Keratinocyte (primary cell): ENCODE measurements around the gene GTF2H3. TPM values are rescaled to one million over a fixed set of nuclear protein-coding genes. Genes with fewer than 3 reads are reported as not detected.

Experiments used
- DNase-seq: peaks from one replicate; pipeline ENCODE4 v3.0.0-alpha.2; 2011; ENCODE audit warnings: low read depth, missing footprints, low spot score
- FAIRE-seq: peaks from 2 replicates; lab custom pipeline; 2011; peaks lifted over from hg19 to GRCh38; lab: Jason Lieb, UNC
- H2AFZ ChIP-seq: 2 replicates; pipeline ENCODE4 v1.6.0; 2012; ENCODE audit warnings: low read length, control low read depth, inconsistent platforms; ENCODE audit not compliant: control insufficient read depth
- H3K27ac ChIP-seq: 2 replicates; pipeline ENCODE4 v1.5.1; 2011; ENCODE audit warnings: low read length; ENCODE audit not compliant: control insufficient read depth, insufficient read depth
- H3K27me3 ChIP-seq: 3 replicates; pipeline ENCODE4 v1.6.0; 2011; ENCODE audit warnings: low read length; ENCODE audit not compliant: control insufficient read depth, insufficient read depth; ENCODE audit errors: extremely low read depth
- H3K36me3 ChIP-seq, 2 experiments: 2 replicates in 1 of 2; 3 replicates in 1 of 2; pipeline ENCODE4 v1.5.1; 2011; ENCODE audit warnings: low read length in 2 of 2, mild to moderate bottlenecking in 1 of 2; ENCODE audit not compliant: control insufficient read depth in 2 of 2, insufficient read depth in 2 of 2; ENCODE audit errors: extremely low read depth in 1 of 2
- H3K4me1 ChIP-seq: 3 replicates; pipeline ENCODE4 v1.5.1; 2011; ENCODE audit warnings: low read length; ENCODE audit not compliant: control insufficient read depth, insufficient read depth; ENCODE audit errors: extremely low read depth
- H3K4me2 ChIP-seq: 3 replicates; pipeline ENCODE4 v1.6.0; 2011; ENCODE audit warnings: low read depth, low read length; ENCODE audit not compliant: control insufficient read depth, insufficient read depth; ENCODE audit errors: extremely low read depth
- H3K4me3 ChIP-seq, 3 experiments: fragments of 200-600 bp in 1 of 3; sonication (generic) in 1 of 3; 2 replicates in 2 of 3; 3 replicates in 1 of 3; pipeline ENCODE4 v1.5.1; 2011 to 2016; ENCODE audit warnings: low read length in 3 of 3, mild to moderate bottlenecking in 3 of 3, control low read depth in 2 of 3, inconsistent platforms in 1 of 3, low read depth in 1 of 3, mixed read lengths in 1 of 3, mixed run types in 1 of 3, moderate library complexity in 1 of 3; ENCODE audit not compliant: control insufficient read depth in 2 of 3, insufficient read depth in 2 of 3; ENCODE audit errors: extremely low read depth in 1 of 3
- H3K79me2 ChIP-seq: 2 replicates; pipeline ENCODE4 v1.6.0; 2012; ENCODE audit warnings: low read length; ENCODE audit not compliant: control insufficient read depth, insufficient read depth
- H3K9ac ChIP-seq: 3 replicates; pipeline ENCODE4 v1.6.0; 2011; ENCODE audit warnings: low read length; ENCODE audit not compliant: control insufficient read depth, insufficient read depth; ENCODE audit errors: extremely low read depth
- H3K9me1 ChIP-seq: 3 replicates; pipeline ENCODE4 v1.6.0; 2011; ENCODE audit warnings: low read length; ENCODE audit not compliant: control insufficient read depth, insufficient read depth; ENCODE audit errors: extremely low read depth
- H3K9me3 ChIP-seq: 2 replicates; pipeline ENCODE4 v1.5.1; 2012; ENCODE audit warnings: low read depth, low read length; ENCODE audit not compliant: control insufficient read depth
- H4K20me1 ChIP-seq: 3 replicates; pipeline ENCODE4 v1.6.0; 2011; ENCODE audit warnings: low read length; ENCODE audit not compliant: control insufficient read depth, insufficient read depth; ENCODE audit errors: extremely low read depth
- EZH2 ChIP-seq: IDR thresholded peaks from one replicate; pipeline ENCODE4 v1.6.1; 2012; ENCODE audit warnings: inconsistent platforms, mild to moderate bottlenecking, low read length, moderate library complexity
- dilution Hi-C: fragments of 300-500 bp; cut with MboI; formaldehyde crosslinking; loops from one replicate; pipeline ENCODE4 v1.7.0; 2020; ENCODE audit warnings: low sequenced_read_pairs; ENCODE audit not compliant: extremely low pct_ligation_motif_present
- polyA plus RNA-seq, 5 experiments: library from polyadenylated mRNA; depleted of rRNA in 3 of 5; stranded (reverse) in 3 of 5; stranded (forward) in 1 of 5; unstranded in 1 of 5; fragments of >200 nt; gene quantifications; 1 replicate in 1 of 5; 2 replicates in 3 of 5; 3 replicates in 1 of 5; pipeline versions ENCODE4 v1.2.1 to v1.2.3, GENCODE V29; 2011 to 2012; ENCODE audit warnings: missing spikeins in 2 of 5, low read depth in 1 of 5, low replicate concordance in 1 of 5
- TF ChIP-seq, protein P1 (sequence below), 3 experiments: IDR thresholded peaks in 1 of 3; conservative IDR thresholded peaks in 1 of 3; optimal IDR thresholded peaks in 1 of 3; 2 replicates in 2 of 3; 3 replicates in 1 of 3; pipeline versions ENCODE3 to v1.5.1; 2011; ENCODE audit warnings: low read length in 3 of 3, mild to moderate bottlenecking in 3 of 3, moderate library complexity in 2 of 3, control low read depth in 1 of 3, inconsistent platforms in 1 of 3; ENCODE audit not compliant: insufficient read depth in 2 of 3; ENCODE audit errors: extremely low read depth in 1 of 3

GTF2H3 gene
- polyA plus RNA-seq, 1 donor (not counting 4 experiments of a cell fraction or from before 2014, with no cell fraction given) = 57.2 TPM

DNA sequence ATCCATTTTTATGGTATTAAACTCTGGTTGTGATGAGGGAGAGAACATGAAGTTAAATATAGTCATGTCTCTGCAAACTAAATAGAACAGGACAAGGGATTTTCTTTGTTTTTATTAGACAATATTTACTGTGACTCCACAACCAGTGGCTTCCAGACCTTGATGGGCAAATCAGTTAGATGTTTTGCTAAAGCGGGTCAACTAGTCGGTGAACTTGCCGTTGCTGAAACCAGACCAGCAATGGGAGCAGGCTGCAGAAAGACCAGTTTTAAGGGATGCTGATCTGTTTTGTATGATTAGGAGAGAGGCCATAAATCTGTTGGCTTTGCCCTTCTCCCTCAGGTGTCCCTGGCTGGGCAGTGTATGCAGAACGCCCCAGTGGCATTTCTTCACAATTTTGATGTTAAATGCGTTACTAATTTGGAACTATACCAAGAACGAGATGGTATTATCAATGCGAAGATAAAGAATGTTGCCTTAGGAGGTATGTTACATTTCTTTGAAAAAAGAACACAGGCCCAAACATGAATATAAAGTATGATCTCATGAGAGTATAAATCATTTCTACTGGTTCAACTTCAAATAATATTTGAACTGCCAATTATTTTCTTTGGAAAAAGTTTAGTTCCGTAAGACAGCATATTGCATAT lies 56.7 kb downstream of the GTF2H3 start:
- Histone ChIP-seq H4K20me1 (no peaks in the 10 kb centered on the region), H3K4me2 (peak overlapping the region; percentile 22), H3K79me2 (no peaks in the 10 kb centered on the region), H3K36me3 (peaks cover 0 to 3% of the 10 kb centered on the region in 2 experiments), H3K27me3 (no peaks in the 10 kb centered on the region), H3K9ac (no peak overlapping the region), H3K9me3 (no peaks in the 10 kb centered on the region), H3K9me1 (no peaks in the 10 kb centered on the region), H2AFZ (no peak overlapping the region), H3K4me1 (peaks cover 14% of the 10 kb centered on the region), H3K27ac (no peak overlapping the region), H3K4me3 (no peak overlapping the region)
- TF ChIP-seq, protein P1, sequence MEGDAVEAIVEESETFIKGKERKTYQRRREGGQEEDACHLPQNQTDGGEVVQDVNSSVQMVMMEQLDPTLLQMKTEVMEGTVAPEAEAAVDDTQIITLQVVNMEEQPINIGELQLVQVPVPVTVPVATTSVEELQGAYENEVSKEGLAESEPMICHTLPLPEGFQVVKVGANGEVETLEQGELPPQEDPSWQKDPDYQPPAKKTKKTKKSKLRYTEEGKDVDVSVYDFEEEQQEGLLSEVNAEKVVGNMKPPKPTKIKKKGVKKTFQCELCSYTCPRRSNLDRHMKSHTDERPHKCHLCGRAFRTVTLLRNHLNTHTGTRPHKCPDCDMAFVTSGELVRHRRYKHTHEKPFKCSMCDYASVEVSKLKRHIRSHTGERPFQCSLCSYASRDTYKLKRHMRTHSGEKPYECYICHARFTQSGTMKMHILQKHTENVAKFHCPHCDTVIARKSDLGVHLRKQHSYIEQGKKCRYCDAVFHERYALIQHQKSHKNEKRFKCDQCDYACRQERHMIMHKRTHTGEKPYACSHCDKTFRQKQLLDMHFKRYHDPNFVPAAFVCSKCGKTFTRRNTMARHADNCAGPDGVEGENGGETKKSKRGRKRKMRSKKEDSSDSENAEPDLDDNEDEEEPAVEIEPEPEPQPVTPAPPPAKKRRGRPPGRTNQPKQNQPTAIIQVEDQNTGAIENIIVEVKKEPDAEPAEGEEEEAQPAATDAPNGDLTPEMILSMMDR (optimal IDR thresholded peaks at IDR 0.05 in 1 of 3, IDR thresholded peaks at IDR 0.05 in 1 of 3, conservative IDR thresholded peaks at IDR 0.05 in 1 of 3; ENCODE audit: extremely low read depth in 1 of 3, insufficient read depth in 2 of 3, low read length in 3 of 3) = no peak
- TF ChIP-seq EZH2 = no peak
- FAIRE-seq (peak; percentile 53), DNase-seq (no peak)
- dilution Hi-C loops = no loop called here

DNA sequence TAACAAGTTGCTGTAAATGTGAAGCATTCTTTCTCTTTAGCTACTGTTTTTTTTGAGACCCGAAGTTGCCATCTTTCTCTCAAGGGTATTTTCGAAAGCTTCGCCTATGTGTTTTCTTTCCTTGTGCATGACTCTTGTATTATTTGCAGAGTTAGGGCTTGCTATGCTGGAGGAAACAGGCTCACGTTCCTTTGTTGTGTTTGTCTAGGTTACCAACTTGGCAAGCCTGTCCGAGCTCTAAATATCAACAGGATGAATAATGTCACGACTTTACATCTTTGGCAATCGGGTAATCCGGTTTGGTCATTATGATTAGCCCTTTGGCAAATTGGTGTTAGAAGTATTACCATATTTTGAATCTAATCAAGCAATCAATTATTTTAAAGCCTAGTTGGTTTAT lies 62.6 kb downstream of the GTF2H3 start:
- no peak for FAIRE-seq
- TF ChIP-seq EZH2 = no peak
- TF ChIP-seq, protein P1 (optimal IDR thresholded peaks at IDR 0.05 in 1 of 3, IDR thresholded peaks at IDR 0.05 in 1 of 3, conservative IDR thresholded peaks at IDR 0.05 in 1 of 3; ENCODE audit: extremely low read depth in 1 of 3, insufficient read depth in 2 of 3, low read length in 3 of 3) = no peak
- no peaks in the 10 kb centered on the region for H3K79me2 ChIP-seq
- H3K4me3 ChIP-seq = no peak overlapping the region
- peaks cover 2 to 7% of the 10 kb centered on the region in 2 experiments for H3K36me3 ChIP-seq
- peaks cover under 1% of the 10 kb centered on the region for H3K4me1 ChIP-seq
- no peak overlapping the region for H3K9ac ChIP-seq
- no peak overlapping the region for H2AFZ ChIP-seq
- H3K27ac ChIP-seq = no peak overlapping the region
- dilution Hi-C loops = no loop called here
- no peaks in the 10 kb centered on the region for H4K20me1 ChIP-seq
- H3K9me3 ChIP-seq = no peaks in the 10 kb centered on the region
- no peaks in the 10 kb centered on the region for H3K9me1 ChIP-seq
- no peak overlapping the region for H3K4me2 ChIP-seq
- H3K27me3 ChIP-seq = no peaks in the 10 kb centered on the region
- no peak for DNase-seq
